Psoas muscle (tissue), 8 donors: ENCODE measurements around the gene NTNG1. TPM values are rescaled to one million over a fixed set of nuclear protein-coding genes. Genes with fewer than 3 reads are reported as not detected.

ENCODE experiments used
- ATAC-seq, 4 donors: fragments of 200-7000 bp; cut with Tn5 transposase; one replicate each; pipeline ENCODE4 v1.9.1; 2020; ENCODE audit warnings: moderate library complexity in 3 of 4, mild to moderate bottlenecking in 2 of 4
- DNase-seq, 2 donors: peaks; one replicate each; pipeline ENCODE4 v3.0.0-alpha.2; 2020
- H3K27ac ChIP-seq: fragments of 200-600 bp; one replicate; pipeline ENCODE4 v1.8.0; 2022
- H3K27me3 ChIP-seq, 3 donors: fragments of 200-600 bp in 1 of 3; one replicate each; pipeline versions ENCODE4 v1.6.1 to v1.8.0; 2013 to 2022; ENCODE audit warnings: low read length in 2 of 3, mild to moderate bottlenecking in 2 of 3, moderate library complexity in 1 of 3; ENCODE audit not compliant: insufficient read depth in 3 of 3
- H3K36me3 ChIP-seq, 2 donors: fragments of 200-600 bp in 1 of 2; one replicate each; pipeline versions ENCODE4 v1.6.1 to v1.8.0; 2013 to 2022; ENCODE audit warnings: low read depth in 1 of 2, mild to moderate bottlenecking in 1 of 2, moderate library complexity in 1 of 2; ENCODE audit not compliant: insufficient read depth in 1 of 2
- H3K4me1 ChIP-seq: fragments of 200-600 bp; one replicate; pipeline ENCODE4 v1.8.0; 2022
- H3K4me3 ChIP-seq: fragments of 200-600 bp; one replicate; pipeline ENCODE4 v1.8.0; 2022; ENCODE audit warnings: mild to moderate bottlenecking
- H3K9me3 ChIP-seq: fragments of 200-600 bp; one replicate; pipeline ENCODE4 v1.8.0; 2022
- WGBS, 3 donors: extraction: QIAGEN DNeasy Blood & Tissue Kit; methylation state at CpG; one replicate each; pipeline versions ENCODE4 v1.1.6 to v1.1.7; 2013; 5-methylcytosine and 5-hydroxymethylcytosine counted together
- intact Hi-C, 2 donors: fragments of 100-400 bp; cut with DNase I; formaldehyde crosslinking; loops; one replicate each; pipeline versions ENCODE4 v1.11.0 to v1.14.2; 2022
- polyA plus RNA-seq, 3 donors: library from polyadenylated mRNA; stranded (reverse); fragments of 200-250 nt; gene quantifications; one replicate each; pipeline ENCODE4 v1.2.3, GENCODE V29; 2013
- total RNA-seq, 4 donors: library from RNA; stranded (reverse); fragmentation: NEBNext Ultra II Directional in 2 of 4; extraction: Animal tissue kit (Norgen Biotek cat#: 25700) in 2 of 4; gene quantifications; one replicate each; pipeline versions ENCODE4 v1.2.1 to v1.2.4, GENCODE V29; 2021 to 2023
- TF ChIP-seq, protein P1 (sequence below): fragments of 200-600 bp; IDR thresholded peaks from one replicate; pipeline ENCODE4 v1.8.0; 2022; ENCODE audit warnings: antibody characterized with exemption
- donor health status: healthy with polysubstance abuse.
- donor health status: DM: no; HTN: no; CAD: no; lungs with moderate emphysema.
- donor health status: Bipolar disorder and iron deficiency.
- donor health status: healthy.
- donor health status: DM: yes; HTN: yes; CAD: no.
- donor health status: DM: no; HTN: no; CAD: no.
- donor health status: DM: no; HTN: no; CAD: no.
- donor health status: DM: yes; HTN: yes; CAD: no.

Gene NTNG1
- total and polyA plus RNA-seq, 7 donors = 0.01 to 0.34 (median 0.27) TPM; not detected in 4

DNA sequence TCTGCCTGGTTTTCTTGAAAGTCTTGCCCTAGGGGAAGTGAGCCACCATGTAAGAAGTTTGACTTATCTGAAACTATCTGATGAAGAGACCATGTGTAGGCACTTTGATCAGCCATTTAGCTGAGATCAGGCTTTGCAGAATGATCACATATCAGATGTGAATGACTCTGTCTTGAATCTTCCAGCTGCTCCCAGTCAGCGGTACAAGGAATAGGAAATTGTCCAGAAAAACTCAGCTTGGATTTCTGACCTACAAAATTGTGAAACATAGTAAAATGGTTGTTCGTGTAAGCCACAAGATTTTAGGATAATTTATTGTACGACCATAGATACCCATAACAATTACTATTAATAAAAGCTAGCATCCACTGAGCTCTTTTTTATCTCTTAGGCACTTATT lies 41.9 kb upstream of the NTNG1 start:
- no peaks in the 10 kb centered on the region for H3K27me3 ChIP-seq
- DNase-seq (no peak), ATAC-seq (no peak)
- TF ChIP-seq, protein P1, sequence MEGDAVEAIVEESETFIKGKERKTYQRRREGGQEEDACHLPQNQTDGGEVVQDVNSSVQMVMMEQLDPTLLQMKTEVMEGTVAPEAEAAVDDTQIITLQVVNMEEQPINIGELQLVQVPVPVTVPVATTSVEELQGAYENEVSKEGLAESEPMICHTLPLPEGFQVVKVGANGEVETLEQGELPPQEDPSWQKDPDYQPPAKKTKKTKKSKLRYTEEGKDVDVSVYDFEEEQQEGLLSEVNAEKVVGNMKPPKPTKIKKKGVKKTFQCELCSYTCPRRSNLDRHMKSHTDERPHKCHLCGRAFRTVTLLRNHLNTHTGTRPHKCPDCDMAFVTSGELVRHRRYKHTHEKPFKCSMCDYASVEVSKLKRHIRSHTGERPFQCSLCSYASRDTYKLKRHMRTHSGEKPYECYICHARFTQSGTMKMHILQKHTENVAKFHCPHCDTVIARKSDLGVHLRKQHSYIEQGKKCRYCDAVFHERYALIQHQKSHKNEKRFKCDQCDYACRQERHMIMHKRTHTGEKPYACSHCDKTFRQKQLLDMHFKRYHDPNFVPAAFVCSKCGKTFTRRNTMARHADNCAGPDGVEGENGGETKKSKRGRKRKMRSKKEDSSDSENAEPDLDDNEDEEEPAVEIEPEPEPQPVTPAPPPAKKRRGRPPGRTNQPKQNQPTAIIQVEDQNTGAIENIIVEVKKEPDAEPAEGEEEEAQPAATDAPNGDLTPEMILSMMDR = no peak
- intact Hi-C loops = no loop called here
- H3K4me1 ChIP-seq = no peaks in the 10 kb centered on the region
- no peaks in the 10 kb centered on the region for H3K9me3 ChIP-seq
- 52 to 68% (median 63%) methylated on average over 3 of the region's 3 CpGs for WGBS, 3 donors
- H3K4me3 ChIP-seq = no peak overlapping the region
- H3K27ac ChIP-seq = no peak overlapping the region
- H3K36me3 ChIP-seq = no peaks in the 10 kb centered on the region

DNA sequence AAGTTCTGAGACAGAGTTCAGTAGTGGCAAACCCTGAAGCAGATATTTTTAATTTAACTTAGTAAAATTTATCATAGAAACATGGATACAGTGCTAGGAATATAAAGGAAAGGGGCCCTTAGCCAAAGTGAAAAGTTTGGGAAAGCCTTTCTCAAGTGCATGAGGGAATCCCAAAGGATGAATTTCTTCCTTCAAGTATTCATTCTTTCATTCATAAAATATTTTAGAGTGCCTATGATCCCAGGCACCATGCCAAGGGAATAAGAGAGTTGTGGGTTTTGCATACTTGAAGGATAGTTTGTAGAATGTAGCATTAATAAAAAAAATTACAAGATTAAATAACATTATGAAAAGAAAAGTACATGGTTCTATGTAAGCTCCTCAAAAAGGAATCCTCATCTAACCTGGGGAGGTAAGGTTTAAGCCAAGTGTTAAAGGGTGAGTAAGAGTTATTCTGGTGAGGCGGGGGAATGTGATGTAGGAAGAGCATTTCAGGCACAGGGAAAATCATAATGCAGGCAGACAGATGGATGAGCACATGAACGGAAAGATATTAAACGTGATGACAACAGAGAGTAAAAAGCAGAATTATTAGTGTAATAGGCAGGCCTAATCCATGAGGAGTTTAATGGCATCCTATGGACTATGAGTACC lies 40.4 kb upstream of the NTNG1 start:
- H3K9me3 ChIP-seq = no peaks in the 10 kb centered on the region
- H3K36me3 ChIP-seq = no peaks in the 10 kb centered on the region
- no peaks in the 10 kb centered on the region for H3K27me3 ChIP-seq
- no peak for ATAC-seq
- no peak for DNase-seq
- WGBS, 3 donors = 35 to 57% (median 48%) methylated on average over 3 of the region's 3 CpGs
- intact Hi-C loops = no loop called here
- H3K4me1 ChIP-seq = no peaks in the 10 kb centered on the region
- TF ChIP-seq, protein P1 = no peak
- H3K27ac ChIP-seq = no peak overlapping the region
- no peak overlapping the region for H3K4me3 ChIP-seq

DNA sequence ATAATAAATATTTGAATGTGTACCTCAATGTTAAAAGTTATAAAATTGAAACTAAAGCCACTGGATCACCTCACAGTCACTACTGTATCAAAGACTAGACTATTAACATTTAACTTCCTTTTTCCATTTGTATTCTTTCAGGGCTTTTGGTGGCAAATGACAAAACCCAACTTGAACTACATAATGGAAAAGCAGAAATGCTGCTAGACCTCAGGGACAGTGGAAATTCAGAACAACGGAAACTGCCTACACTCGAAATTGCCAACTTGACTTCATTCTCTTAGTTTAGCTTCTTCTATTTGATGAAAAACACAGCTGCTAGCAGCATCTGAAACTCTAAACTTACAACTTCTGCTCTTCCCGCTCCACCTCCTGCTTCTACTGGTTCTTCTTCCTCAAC lies 34.9 kb upstream of the NTNG1 start:
- TF ChIP-seq, protein P1 = no peak
- Histone ChIP-seq H3K9me3 (no peaks in the 10 kb centered on the region), H3K36me3 (no peaks in the 10 kb centered on the region), H3K27me3 (no peaks in the 10 kb centered on the region), H3K27ac (no peak overlapping the region), H3K4me1 (no peaks in the 10 kb centered on the region), H3K4me3 (no peak overlapping the region)
- WGBS, 3 donors = 70 to 75% (median 72%) methylated on average over 3 of the region's 3 CpGs
- ATAC-seq (no peak), DNase-seq (no peak)
- intact Hi-C loops = no loop called here

GRCh38 chr1:107110326-107110725 lies 30.5 kb upstream of the NTNG1 start:
- TF ChIP-seq, protein P1 = no peak
- Histone ChIP-seq H3K27ac (no peak overlapping the region), H3K27me3 (no peaks in the 10 kb centered on the region), H3K9me3 (no peaks in the 10 kb centered on the region), H3K36me3 (no peaks in the 10 kb centered on the region), H3K4me3 (no peak overlapping the region), H3K4me1 (no peaks in the 10 kb centered on the region)
- 31 to 35% (median 32%) methylated on average over 4 of the region's 4 CpGs for WGBS, 3 donors
- no peak for ATAC-seq
- intact Hi-C loops = no loop called here
- DNase-seq = no peak

DNA sequence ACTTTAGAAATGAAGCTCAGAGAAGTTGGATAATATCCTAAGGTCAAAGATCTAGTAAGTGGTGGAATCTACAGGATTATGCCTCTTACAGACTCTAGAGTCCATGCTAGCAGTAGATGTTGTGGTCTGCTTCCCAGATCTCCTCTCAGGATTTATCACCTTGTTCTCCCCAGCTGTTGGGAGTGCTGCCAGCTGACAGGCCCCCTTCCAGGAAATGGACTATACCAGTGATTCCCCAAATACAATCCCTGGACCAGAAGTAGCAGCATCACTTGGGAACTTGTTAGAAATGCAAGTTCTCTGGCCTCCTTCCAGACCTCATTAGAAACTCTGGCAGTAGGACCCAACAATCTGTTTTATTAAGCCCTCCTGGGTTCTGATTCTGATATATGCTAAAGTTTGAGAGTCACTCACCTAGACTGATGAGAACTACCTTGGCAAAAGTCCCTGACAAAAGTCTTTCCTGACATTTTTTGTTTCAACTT lies 24.5 kb upstream of the NTNG1 start:
- H3K4me1 ChIP-seq = no peaks in the 10 kb centered on the region
- no peaks in the 10 kb centered on the region for H3K36me3 ChIP-seq
- H3K27me3 ChIP-seq = peaks cover 0 to 5% (median 0%) of the 10 kb centered on the region in 3 donors
- no peak overlapping the region for H3K4me3 ChIP-seq
- intact Hi-C loops = no loop called here
- DNase-seq = no peak
- ATAC-seq = no peak
- TF ChIP-seq, protein P1 = no peak
- no peaks in the 10 kb centered on the region for H3K9me3 ChIP-seq
- no peak overlapping the region for H3K27ac ChIP-seq
